ENCODE results near the gene TMTC2.

The TMTC2 gene

DNA sequence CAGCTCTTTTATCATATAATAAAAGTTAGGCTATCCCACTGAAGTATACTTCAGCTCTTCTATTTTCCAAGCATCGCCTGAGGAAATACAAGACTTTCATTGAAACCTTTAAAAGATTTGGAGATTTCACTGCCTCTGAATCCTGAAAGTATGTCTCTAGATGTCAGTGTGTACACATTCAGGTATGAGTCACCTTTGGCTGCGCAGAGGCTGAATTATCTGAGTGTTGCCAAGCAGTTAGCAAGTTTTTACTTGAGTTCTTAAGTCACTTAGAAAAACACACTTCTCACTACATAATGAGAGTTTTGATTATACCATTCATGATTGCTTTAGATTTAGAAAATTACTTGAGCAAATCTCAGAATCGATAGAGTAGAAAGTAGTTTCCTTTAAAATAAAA, 210.3 kb downstream of the TMTC2 start:
- DNase-seq = no peak

DNA sequence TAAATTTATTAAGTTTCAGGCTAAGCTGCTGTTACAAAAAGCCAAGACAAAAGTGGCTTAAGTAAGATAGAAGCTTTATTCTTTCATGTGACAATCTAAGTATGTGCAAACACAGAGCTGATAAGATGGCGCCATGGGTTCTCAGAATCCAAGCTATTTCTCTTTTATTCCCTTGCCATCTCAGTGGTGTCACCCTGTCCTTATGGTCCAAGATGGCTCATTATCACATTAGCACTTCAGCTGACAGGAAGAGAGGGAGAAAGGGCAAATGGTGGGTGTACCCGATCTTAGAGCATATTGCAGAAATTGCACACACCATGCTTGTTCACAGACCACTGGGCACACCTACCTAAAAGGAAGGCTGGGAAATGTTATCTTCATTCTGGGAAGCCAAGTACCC, 211.7 kb downstream of the TMTC2 start:
- no peak for DNase-seq

DNA sequence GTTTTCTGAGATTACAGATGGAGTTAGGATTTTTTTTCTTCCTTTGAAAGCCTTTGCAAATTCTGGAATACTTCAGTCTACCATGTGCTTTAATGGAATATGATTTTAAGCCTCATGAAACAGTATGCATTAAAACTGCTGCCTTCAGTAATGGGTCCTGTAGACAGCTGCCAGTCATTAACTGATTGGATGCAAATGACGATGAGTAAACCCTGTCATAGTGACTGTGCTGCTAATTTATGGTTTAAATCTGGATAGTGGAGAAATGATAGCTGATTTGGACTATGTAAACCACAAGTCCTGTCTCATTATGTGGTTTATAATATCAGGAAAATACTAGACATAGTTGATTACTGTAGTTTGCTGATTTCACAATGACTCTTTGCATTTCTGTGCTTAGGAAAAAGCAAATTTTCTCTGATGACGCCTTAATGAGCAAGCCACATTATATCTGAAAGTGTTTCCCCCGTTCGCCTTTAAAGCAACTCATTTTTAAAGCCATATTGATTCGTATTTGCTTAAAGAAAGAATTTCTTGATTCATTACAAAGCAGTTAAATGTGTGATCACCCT, 217.6 kb downstream of the TMTC2 start:
- DNase-seq = peak; percentile 9

DNA sequence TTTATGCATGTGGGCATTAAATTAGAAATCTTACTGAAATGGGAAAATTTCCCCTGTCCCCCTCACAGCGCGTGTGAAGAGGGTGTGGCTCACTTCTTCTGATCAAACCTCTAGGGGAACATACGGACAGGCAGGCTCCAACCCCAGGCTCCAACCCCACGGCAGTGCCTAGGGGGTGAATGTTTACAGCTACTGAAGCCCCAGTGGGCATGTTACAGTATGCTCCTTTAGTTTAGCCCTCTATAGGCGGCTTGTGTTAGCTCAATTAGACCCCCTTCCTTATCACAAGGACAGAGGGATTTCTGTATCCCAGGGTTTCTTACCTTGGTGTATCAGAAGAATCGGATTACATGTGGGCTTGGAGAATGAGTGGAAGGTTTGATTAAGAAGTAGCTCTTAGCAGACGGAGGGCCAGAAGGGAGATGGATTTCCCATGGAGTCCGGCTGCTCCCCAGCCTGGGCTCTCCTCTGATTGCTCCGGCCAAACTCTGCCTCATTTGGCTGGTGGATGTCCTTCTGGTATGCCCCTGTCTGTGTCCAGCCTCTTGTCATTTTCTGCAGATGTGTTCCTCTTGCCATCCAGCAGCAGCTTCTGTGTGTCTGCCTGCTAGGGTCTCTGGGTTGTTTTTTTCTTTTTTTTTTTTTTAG, 223.7 kb downstream of the TMTC2 start:
- DNase-seq = no peak

DNA sequence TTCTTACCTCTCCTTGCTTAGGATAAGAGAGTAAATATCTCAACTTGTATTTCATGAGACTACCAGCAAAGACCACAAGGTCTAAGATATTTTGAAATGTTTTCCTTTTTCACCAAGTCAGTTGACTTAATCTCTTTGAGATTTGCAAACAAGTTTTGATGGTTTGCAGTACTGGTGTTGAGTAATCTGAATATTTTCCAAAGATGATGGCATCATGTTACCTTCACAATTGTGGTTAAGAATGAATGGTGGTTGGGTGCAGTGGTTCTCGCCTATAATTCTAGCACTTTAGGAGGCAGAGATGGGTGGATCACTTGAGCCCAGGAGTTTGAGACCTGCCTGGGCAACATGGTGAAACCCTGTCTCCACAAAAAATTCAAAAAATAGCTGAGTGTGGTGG, 225.7 kb downstream of the TMTC2 start:
- DNase-seq = no peak

DNA sequence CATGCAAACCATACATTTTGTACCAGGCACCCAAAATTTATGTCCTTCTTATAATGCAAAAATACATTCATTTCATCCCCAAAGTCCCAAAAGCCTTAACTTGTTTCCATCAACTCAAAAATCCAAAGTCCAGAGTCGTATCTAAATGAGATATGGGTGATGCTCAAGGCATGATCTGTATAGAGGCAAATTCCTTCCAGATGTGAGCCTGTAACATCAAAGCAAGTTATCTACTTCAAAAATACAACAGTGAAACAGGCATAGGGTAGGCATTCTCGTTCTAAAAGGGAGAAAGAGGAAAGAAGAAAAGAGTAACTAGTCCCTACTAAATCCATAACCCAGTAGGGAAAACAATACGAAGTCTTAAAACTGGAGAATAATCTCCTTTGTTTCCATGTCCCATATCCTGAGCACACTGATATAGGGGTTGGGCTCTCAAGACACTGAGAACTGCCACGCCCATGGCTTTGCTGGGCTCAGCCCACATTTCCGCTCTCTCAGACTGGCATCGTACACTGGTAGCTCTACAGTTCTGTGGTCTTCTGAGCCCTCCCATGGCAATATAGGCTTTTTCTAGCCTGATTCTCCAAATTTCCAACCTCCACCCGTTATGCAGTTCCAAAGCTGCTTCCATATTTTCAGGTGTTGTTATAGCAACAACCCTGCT, 232.8 kb downstream of the TMTC2 start:
- no peak for DNase-seq

DNA sequence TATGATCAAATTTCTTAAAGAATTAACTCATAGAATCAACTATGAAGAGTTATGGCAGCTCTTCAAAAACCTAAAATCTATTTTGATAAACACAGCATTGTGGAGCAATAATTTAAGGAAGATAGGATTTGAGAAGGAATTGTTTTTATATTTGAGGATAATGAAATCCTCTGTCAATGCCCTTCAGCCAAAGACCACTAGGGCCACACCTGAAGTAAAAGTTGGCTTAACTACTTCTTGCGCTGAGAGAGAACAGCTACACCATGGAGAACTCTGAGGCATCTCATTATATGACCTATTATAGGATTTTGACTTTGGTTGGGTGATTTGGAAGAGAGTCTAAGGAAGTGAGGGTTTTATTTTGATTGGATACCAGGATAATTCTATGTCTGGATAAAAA, 237.2 kb downstream of the TMTC2 start:
- no peak for DNase-seq

DNA sequence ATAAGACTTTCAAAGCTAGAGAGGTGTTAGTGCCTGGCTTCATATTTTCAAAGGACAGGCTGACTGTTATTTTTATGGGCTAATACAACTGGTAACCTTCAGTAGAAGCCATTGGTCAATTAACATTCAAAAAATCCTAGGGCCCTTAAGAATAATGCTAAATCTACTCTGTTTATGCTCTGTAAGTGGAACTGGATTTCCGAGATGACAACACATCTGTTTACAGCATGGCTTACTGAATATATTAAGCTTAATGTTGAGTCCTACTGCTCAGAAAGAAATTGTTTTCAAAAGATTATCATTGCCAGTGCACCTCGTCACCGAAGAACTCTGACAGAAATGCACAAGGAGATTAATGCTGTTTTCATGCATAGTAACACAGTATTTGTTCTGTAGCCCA, 239.9 kb downstream of the TMTC2 start:
- no peak for DNase-seq

DNA sequence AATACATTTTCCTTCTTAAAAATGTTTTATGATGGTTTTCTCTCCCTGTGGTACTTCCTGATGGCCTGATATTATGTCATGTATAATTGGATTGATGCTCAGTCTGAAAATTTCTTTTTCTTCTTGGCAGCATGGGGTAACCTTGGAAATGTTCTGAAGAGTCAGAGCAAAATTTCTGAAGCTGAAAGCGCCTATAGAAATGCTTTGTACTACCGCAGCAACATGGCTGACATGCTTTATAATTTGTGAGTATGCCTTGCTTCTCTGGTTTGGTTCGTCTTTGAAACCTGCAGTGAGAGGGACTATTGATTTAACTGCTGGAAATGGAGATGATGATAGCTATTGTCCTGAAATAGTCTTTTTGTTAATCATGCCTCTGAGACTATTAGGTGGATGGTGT, 243.6 kb downstream of the TMTC2 start:
- no peak for DNase-seq

DNA sequence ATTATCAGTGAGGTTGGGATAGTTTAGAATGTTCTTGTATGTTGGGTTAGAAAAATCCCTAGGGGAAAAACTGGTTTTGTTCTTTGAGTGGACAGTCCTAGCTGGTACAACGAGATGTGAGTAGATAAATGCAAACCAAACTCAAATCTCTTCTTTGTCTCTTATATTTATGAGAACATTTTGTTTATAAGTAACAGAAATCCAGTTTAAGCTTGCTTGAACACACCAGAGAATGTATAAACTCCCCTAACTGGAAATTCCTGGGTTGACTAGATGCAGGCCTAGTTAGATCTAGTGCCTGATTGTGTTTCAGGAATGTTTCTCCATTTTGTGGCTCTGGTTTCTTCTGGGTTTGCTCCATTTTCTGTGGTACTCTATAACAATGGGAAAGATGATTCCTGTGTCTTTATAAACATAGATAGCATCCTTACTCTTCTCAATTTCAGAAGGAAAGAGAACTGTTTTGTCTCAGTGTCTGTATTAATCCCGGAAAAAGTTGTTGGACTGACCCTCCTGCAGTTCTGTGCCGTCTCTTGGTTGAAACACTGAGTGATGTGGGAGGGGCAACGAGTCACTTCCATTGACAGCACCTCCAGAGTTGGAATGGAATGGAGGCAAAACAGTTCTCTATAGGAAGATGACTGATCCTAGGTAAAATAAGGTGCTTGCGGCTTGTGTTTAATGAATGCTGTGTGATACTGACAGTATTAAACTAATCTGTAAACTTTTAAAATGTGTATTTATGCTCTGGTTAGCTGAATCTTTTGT, 244.8 kb downstream of the TMTC2 start:
- DNase-seq = no peak

DNA sequence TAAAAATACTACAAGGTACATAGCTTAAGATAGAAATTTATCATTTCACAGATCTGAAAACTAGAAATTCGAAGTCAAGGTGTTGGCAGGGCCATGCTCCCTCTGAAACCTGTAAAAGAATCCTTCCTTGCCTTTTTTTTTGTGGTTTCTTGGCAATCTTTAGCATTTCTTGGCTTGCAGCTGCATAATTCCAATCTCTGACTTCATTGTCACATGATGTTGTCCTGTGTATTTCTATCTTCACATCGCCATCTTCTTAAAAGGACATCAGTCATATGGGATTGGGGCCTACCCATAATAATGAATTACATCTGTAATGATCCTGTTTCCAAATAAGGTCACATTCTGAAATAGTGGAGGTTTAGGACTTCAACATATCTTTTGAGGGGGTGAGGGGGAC, 250.4 kb downstream of the TMTC2 start:
- DNase-seq = no peak

DNA sequence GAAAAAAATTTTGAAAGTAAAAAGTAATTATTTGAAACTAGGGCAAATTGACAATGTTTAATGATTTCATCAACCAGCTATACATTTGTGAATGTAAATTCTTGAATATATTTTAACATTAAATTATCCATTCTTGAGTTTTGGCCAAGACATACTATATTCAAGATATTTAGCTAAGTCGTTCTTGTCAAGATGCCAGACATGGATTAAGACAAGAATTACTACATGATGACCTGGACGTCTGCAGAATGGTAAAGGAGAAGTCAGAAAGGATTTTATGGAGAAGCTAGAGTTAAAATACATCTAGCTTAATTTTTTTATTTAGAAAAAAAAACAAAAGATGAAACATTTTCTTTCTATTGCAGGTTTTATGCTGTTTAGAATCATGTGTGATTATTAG, 255.8 kb downstream of the TMTC2 start:
- DNase-seq = no peak

DNA sequence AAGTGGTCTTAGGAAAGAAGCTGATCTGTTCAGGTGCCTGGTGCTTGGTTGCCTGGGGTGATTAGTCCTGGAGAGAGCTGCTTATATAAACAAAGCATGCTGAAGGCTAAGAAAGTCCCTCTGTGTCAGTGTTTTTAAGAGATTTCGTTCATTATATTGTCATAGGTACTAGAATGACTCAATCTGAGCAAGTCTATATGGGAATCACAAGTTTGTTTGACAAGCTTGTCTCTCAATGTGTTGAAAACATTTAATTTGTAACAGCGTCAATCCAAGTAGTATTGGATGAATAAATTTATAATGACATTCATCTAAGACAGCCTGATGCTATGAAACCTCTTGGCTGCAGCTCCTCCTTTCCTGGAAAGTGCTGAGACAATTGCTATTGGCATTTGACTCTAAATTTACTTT, 256.3 kb downstream of the TMTC2 start:
- peak; percentile 3 for DNase-seq

DNA sequence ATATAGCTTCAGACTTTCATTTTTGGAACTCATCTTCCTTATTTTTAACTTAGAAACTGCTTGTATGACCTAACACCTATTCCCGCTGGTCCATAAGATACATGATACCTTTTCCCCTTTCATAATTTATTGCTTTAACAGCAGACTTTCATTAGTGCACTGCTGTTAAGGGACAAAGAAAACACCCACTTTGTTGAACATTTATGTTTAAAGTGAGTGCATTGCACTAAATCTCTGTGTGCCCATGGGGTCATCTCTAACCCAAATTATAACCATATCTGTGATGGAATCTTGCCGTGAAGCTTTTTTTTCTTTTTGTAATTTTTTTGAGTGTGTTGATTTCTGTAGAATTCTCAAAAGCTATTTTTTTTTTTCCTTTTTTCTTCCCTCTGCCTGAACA, 261.8 kb downstream of the TMTC2 start:
- no peak for DNase-seq

DNA sequence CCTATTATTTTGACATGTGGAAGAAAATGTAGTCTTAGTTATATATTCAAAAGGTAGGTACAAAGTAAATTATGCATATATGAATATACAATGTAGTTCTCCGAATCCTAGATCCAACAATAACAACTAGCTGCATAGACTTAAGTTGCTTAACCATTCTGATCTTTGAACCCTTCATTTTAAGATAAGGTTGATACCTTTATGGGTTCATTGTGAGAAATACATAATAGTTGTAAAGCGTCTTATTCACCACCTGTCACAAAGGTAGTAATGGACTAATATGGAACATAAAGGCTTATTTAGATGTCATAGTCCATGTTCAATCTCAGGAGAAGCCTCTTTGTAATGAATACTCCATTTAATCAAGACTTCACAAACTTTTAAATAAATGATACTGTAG, 263.6 kb downstream of the TMTC2 start:
- no peak for DNase-seq

DNA sequence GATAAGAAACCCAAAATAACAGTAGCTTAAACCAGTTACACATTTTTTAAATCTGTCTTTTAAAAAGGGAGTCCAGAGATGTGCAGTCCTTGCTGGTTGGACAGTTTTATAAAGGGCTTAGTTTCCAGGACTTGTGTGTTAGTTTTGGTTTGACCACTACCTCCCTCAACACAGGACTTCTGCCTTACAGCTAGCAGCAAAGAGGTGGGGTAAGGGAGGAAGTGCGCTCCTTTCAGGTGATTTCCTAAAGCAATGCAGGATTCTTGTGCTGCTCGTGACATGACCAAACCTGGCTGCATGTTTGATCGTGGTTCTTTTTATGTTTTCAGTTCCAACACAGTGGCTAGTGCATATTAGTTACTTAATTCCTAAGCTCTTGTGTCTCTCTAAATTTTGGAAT, 266.2 kb downstream of the TMTC2 start:
- no peak for DNase-seq

DNA sequence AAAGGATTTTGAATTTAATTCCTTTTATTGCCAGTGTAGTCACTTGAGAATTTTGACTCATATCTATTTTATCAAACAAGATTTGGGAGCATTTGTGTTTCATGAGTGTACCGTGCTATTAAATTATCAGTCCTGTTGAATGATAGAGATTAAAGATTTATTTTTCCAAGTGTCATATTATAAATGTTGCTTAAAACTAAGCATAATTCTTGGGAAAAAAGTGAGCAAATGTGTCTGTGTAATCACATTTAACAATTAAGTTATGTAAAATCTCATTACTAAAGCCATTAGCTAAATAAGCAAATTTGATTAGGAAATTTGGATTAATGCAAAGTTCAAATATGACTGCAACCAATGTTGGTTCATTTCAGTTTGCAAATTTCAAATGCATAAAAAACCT, 266.7 kb downstream of the TMTC2 start:
- no peak for DNase-seq

DNA sequence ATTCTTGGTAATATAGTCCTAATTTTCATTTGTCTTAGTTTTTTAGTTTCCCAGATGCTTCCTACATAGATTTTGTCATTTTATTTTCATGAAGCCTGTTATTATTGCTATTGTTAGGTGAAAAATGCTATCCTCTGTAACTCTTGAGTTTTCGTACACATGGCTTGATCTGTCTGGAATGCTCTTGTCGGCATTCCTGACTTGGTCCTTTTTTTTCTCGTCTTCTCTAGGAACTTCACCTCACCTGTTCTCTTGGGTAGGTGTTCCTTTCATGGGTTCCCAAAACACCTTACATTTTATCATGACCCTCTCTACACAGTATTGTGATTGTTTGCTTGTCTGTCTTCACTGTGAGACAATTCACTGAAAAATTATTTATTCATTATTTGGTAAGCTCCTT, 267.4 kb downstream of the TMTC2 start:
- no peak for DNase-seq

DNA sequence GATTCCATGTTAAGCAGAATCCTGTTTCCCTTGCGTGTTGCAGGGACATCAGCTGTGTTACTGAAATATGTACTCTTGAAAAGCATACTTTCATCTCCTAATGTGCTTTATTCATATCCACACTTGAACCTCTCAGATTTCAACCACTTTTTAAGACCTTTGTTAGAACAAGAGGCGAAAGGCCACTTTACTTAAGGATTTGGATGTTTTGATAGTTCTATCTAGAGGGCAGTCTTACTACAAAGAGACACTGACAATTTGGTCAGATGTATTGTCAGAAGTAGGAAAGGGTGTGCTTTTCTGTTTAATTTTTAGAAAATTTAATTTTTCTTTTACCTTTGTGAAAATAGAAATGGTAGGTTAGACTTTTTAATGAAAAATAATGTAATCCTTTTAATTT, 267.9 kb downstream of the TMTC2 start:
- no peak for DNase-seq

DNA sequence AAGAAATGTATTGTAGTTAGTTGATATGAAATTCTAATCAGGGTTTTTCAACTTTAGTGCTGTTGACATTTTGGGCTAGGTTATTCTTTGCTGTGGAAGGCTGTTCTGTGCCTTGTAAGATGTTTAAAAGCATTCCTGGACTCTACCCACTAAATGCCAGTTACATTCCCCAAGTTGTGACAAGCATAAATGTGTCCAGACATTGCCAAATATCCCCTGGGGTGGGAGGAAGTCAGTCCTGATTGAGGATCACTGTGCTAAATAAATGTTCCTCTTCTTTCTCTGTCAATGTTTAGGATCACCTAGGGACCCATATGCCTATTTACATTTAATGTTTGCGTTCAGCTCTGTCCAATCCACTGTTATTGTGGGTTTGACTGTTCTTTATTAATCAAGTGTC, 268.3 kb downstream of the TMTC2 start:
- DNase-seq = no peak

DNA sequence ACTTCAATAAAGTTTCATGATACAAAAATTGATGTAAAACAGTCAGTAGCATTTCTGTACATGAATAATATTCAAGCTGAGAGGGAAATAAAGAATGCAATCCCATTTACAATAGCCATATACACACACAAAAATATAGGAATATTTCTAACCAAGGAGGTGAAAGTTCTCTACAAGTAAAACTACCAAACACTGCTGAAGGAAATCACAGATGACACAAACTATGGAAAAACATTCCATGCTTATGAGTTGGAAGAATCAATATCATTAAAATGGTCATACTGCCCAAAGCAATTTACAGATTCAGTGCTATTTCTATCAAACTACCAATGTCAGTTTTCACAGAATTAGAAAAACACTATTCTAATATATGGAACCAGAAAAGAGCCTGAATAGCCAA, 272.3 kb downstream of the TMTC2 start:
- DNase-seq = no peak

DNA sequence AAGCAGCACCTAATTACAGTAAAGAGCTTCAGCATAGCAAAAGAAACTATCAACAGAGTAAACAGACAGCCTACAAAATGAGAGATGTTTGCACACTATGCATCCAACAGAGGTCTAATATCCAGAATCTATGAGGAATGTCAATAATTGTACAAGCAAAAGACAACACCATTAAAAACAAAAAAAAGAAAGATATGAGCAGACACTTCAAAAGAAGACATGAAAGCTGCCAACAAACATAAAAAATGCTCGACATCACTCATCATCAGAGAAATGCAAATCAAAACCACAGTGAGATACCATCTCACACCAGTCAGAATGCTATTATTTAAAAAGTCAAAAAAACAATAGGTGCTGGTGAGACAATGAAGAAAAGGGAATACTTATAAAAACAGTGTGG, 273.1 kb downstream of the TMTC2 start:
- DNase-seq = peak; percentile 35

DNA sequence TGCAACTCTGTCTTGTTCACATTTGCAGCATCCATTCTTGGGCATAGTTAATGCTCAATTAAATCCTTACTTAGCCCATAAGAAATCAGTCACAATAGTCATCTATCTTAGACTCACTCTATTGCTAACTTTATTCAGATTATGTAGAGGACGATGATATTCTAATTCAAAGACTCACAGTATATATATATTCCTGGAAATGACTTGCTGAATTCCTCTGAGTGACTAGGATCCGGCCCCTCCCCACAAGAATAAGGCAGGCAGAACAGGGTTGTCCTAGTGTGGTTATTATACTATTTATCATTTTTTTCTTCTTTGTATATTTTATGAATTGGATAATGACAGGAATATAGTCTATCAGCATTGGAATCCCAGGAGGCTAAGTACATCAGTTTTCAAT, 275.1 kb downstream of the TMTC2 start:
- DNase-seq = no peak

DNA sequence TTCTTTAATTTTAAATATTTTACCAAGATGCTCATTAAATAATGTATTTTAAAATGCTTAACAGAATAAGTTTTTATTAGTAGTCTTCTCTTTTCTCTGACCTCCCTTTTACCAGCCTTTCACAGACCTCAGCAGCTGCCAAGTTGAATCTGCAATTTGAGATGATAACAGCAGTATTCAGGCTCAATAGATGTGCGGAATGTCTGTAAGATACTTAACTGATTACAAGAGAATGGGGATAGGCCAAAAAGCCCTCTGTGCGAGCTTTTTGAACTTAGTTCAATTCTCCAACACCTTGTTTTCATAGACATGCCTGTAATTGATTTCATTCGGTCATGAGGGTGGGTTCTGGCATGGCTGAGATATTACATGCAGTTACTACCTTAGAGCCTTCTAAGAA, 277.2 kb downstream of the TMTC2 start:
- DNase-seq = no peak

Data from activated CD4-positive, alpha-beta T cell treated with anti-CD3 and anti-CD28 coated beads, Interleukin-10, Interleukin-2, amounts not matched to agents 100 ng/mL and 50 ng/mL, durations not matched to agents 16 hours and 8 hours (primary cell).